SK-N-SH (cell line): ENCODE results near the gene SPAG9. TPM values are rescaled to one million over a fixed set of nuclear protein-coding genes. Genes with fewer than 3 reads are reported as not detected.
A peak's percentile ranks its signal among the peaks of the same experiment; 100 is the strongest.

ENCODE experiments used
- CTCF ChIA-PET: fragments of 300-600, 350-600 bp; formaldehyde crosslinking; extraction: SDS; loops from one replicate; lab custom pipeline; 2021; lab: Yijun Ruan, JAX
- POLR2A ChIA-PET: fragments of 350-600 bp; sonication (Branson Sonifier 250); formaldehyde crosslinking; extraction: SDS; loops from one replicate; lab custom pipeline; 2020; ENCODE audit warnings: antibody characterized with exemption, inconsistent platforms; lab: Yijun Ruan, JAX
- DNase-seq: peaks from one replicate; pipeline ENCODE4 v3.0.0; 2012
- H2AFZ ChIP-seq: fragments of 200-600 bp; sonication (generic); 2 replicates; pipeline ENCODE4 v1.8.1; 2016; ENCODE audit warnings: antibody characterized with exemption, mild to moderate bottlenecking, low read depth
- H3F3A ChIP-seq: fragments of 200-600 bp; sonication (generic); replicated peaks from 2 replicates; pipeline ENCODE3; 2016; ENCODE audit warnings: antibody characterized with exemption, mild to moderate bottlenecking; ENCODE audit not compliant: insufficient read depth
- H3K27ac ChIP-seq, 2 experiments: fragments of 200-500 bp in 1 of 2; fragments of 200-600 bp in 1 of 2; sonication (Bioruptor generic) in 1 of 2; sonication (generic), shearing (Covaris generic) in 1 of 2; 2 replicates each; pipeline versions ENCODE4 v1.5.1 to v1.6.1; 2014 to 2016; ENCODE audit warnings: low read depth in 2 of 2, inconsistent platforms in 1 of 2, low read length in 1 of 2, mild to moderate bottlenecking in 1 of 2, mixed read lengths in 1 of 2
- H3K27me3 ChIP-seq: fragments of 200-600 bp; sonication (generic), shearing (Covaris generic); 2 replicates; pipeline ENCODE4 v1.6.1; 2016; ENCODE audit warnings: mixed run types; ENCODE audit not compliant: insufficient read depth
- H3K36me3 ChIP-seq, 2 experiments: fragments of 200-500 bp in 1 of 2; fragments of 200-600 bp in 1 of 2; sonication (Bioruptor generic) in 1 of 2; sonication (generic) in 1 of 2; replicated peaks in 1 of 2; 2 replicates each; pipeline versions ENCODE3 to v1.5.1; 2014 to 2016; ENCODE audit warnings: low read length in 1 of 2, mild to moderate bottlenecking in 1 of 2; ENCODE audit not compliant: insufficient read depth in 2 of 2, control insufficient read depth in 1 of 2
- H3K4me1 ChIP-seq, 2 experiments: fragments of 200-500 bp in 1 of 2; fragments of 200-600 bp in 1 of 2; sonication (Bioruptor generic) in 1 of 2; sonication (generic), shearing (Covaris generic) in 1 of 2; 2 replicates each; pipeline versions ENCODE4 v1.5.1 to v1.6.1; 2014 to 2016; ENCODE audit warnings: low read depth in 1 of 2, low read length in 1 of 2, mixed run types in 1 of 2; ENCODE audit not compliant: insufficient read depth in 2 of 2, control insufficient read depth in 1 of 2
- H3K4me2 ChIP-seq: fragments of 200-600 bp; sonication (generic), shearing (Covaris generic); 2 replicates; pipeline ENCODE4 v1.6.1; 2017; ENCODE audit warnings: mixed run types
- H3K4me3 ChIP-seq, 2 experiments: fragments of 200-500 bp in 1 of 2; fragments of 200-600 bp in 1 of 2; sonication (Bioruptor generic) in 1 of 2; sonication (generic), shearing (Covaris generic) in 1 of 2; 2 replicates each; pipeline versions ENCODE4 v1.5.1 to v1.8.1; 2014 to 2016; ENCODE audit warnings: low read depth in 2 of 2, inconsistent platforms in 1 of 2, low read length in 1 of 2, mild to moderate bottlenecking in 1 of 2, mixed read lengths in 1 of 2, moderate library complexity in 1 of 2
- H3K79me2 ChIP-seq: fragments of 200-600 bp; sonication (generic); 2 replicates; pipeline ENCODE4 v1.8.1; 2017; ENCODE audit warnings: mild to moderate bottlenecking; ENCODE audit not compliant: insufficient read depth
- H3K9ac ChIP-seq: fragments of 200-600 bp; sonication (generic); 2 replicates; pipeline ENCODE4 v1.6.1; 2017; ENCODE audit warnings: mixed run types
- H3K9me2 ChIP-seq: fragments of 200-600 bp; sonication (generic); 2 replicates; pipeline ENCODE4 v1.6.1; 2017; ENCODE audit warnings: mixed run types
- H3K9me3 ChIP-seq: fragments of 200-600 bp; sonication (generic); 2 replicates; pipeline ENCODE4 v1.6.1; 2017; ENCODE audit warnings: mixed run types, mild to moderate bottlenecking, moderate library complexity
- H4K20me1 ChIP-seq: fragments of 200-600 bp; sonication (generic); 2 replicates; pipeline ENCODE4 v1.6.1; 2017; ENCODE audit warnings: mild to moderate bottlenecking, mixed run types; ENCODE audit not compliant: insufficient read depth
- CHD2 ChIP-seq: fragments of 150-350 bp; IDR thresholded peaks from 2 replicates; pipeline ENCODE4 v1.6.1; 2018; ENCODE audit warnings: low read length; ENCODE audit not compliant: partially characterized antibody
- EP300 ChIP-seq, 2 experiments: IDR thresholded peaks; 2 replicates each; pipeline versions ENCODE4 v1.4.0 to v1.6.1; 2012; ENCODE audit warnings: borderline replicate concordance in 1 of 2, low read depth in 1 of 2, low read length in 1 of 2
- FOSL2 ChIP-seq: IDR thresholded peaks from 2 replicates; pipeline ENCODE4 v1.4.0; 2012; ENCODE audit warnings: low read depth, mild to moderate bottlenecking, moderate library complexity, borderline replicate concordance
- FOXM1 ChIP-seq: IDR thresholded peaks from 2 replicates; pipeline ENCODE4 v1.4.0; 2012; ENCODE audit warnings: low read depth, mild to moderate bottlenecking
- GABPA ChIP-seq: IDR thresholded peaks from 2 replicates; pipeline ENCODE4 v1.4.0; 2012; ENCODE audit warnings: low read depth, mild to moderate bottlenecking
- JUND ChIP-seq: IDR thresholded peaks from 2 replicates; pipeline ENCODE4 v1.4.0; 2012
- MAX ChIP-seq: IDR thresholded peaks from 2 replicates; pipeline ENCODE4 v1.4.0; 2012; ENCODE audit warnings: low read depth
- MEF2A ChIP-seq: IDR thresholded peaks from 2 replicates; pipeline ENCODE4 v1.4.0; 2012; ENCODE audit warnings: low read depth, borderline replicate concordance
- NRF1 ChIP-seq: IDR thresholded peaks from 2 replicates; pipeline ENCODE4 v1.6.1; 2012; ENCODE audit warnings: low read depth, mild to moderate bottlenecking, low read length
- PBX3 ChIP-seq: IDR thresholded peaks from 2 replicates; pipeline ENCODE4; 2012
- POLR2AphosphoS5 ChIP-seq: IDR thresholded peaks from 2 replicates; pipeline ENCODE4 v1.6.1; 2012; ENCODE audit warnings: low read depth, low read length
- RAD21 ChIP-seq: IDR thresholded peaks from 2 replicates; pipeline ENCODE4 v1.6.1; 2012; ENCODE audit warnings: mild to moderate bottlenecking, low read length
- RCOR1 ChIP-seq: fragments of 150-350 bp; IDR thresholded peaks from 2 replicates; pipeline ENCODE4 v1.6.1; 2017; ENCODE audit warnings: antibody characterized with exemption, low read length
- REST ChIP-seq: IDR thresholded peaks from 2 replicates; pipeline ENCODE4 v1.6.1; 2012; ENCODE audit warnings: mild to moderate bottlenecking, low read depth, low read length, moderate library complexity
- RFX5 ChIP-seq: IDR thresholded peaks from 2 replicates; pipeline ENCODE4 v1.6.1; 2012; ENCODE audit warnings: mild to moderate bottlenecking, improper control_type of control experiment, low read length
- RXRA ChIP-seq: IDR thresholded peaks from 2 replicates; pipeline ENCODE4 v1.4.0; 2012; ENCODE audit warnings: low read depth, mild to moderate bottlenecking, borderline replicate concordance
- TEAD4 ChIP-seq: IDR thresholded peaks from 2 replicates; pipeline ENCODE4 v1.4.0; 2012; ENCODE audit warnings: mild to moderate bottlenecking, borderline replicate concordance; ENCODE audit not compliant: insufficient read depth
- USF1 ChIP-seq: IDR thresholded peaks from 2 replicates; pipeline ENCODE4 v1.4.0; 2012; ENCODE audit warnings: low read depth, borderline replicate concordance
- WGBS: methylation state at CpG from one replicate; pipeline ENCODE4 v1.1.6; 2017; ENCODE audit warnings: low lambda C conversion rate; 5-methylcytosine and 5-hydroxymethylcytosine counted together
- polyA plus RNA-seq, 3 experiments: library from polyadenylated mRNA; depleted of rRNA; stranded (reverse); fragments of >200 nt; gene quantifications; 2 replicates each; pipeline ENCODE4 v1.2.3, GENCODE V29; 2012

Gene SPAG9
- polyA plus RNA-seq, 1 of the 3 experiments (the other 2 are of a cell fraction): 32.1 TPM

- TF ChIP-seq REST: no peak
- no peak for TF ChIP-seq RFX5
Measured at GRCh38 chr17:51149163-51149562, 28.5 kb upstream of the SPAG9 start (continued).

- H3K27me3 ChIP-seq: no peaks in the 10 kb centered on the region
- no peaks in the 10 kb centered on the region for H3K9me2 ChIP-seq
- POLR2A ChIA-PET: no interaction called here
- H3K36me3 ChIP-seq: no peaks in the 10 kb centered on the region
- H3K79me2 ChIP-seq: no peaks in the 10 kb centered on the region
- peaks cover 5% of the 10 kb centered on the region for H3F3A ChIP-seq
- H4K20me1 ChIP-seq: no peaks in the 10 kb centered on the region
- no peak overlapping the region for H3K4me3 ChIP-seq
- H3K9ac ChIP-seq: no peak overlapping the region
- TF ChIP-seq FOSL2: no peak
- TF ChIP-seq EP300 (IDR thresholded peaks at IDR 0.05; ENCODE audit: borderline replicate concordance in 1 of 2, low read depth in 1 of 2, low read length in 1 of 2): no peak
- TF ChIP-seq CHD2: no peak
- no peak for TF ChIP-seq RXRA
- no peak for TF ChIP-seq RCOR1
- no peak for TF ChIP-seq GABPA
- TF ChIP-seq FOXM1: no peak
- TF ChIP-seq POLR2AphosphoS5: no peak
- TF ChIP-seq RFX5: no peak
- no peak for TF ChIP-seq RAD21
- no peak for TF ChIP-seq NRF1
- no peak for TF ChIP-seq PBX3
- no peak for TF ChIP-seq MAX
- TF ChIP-seq MEF2A: no peak
- TF ChIP-seq USF1: no peak
- TF ChIP-seq JUND: no peak
- TF ChIP-seq TEAD4: no peak
- TF ChIP-seq, all 33 proteins: peak for 0
- H3K4me2 ChIP-seq: no peak overlapping the region
- H3K9me3 ChIP-seq: no peaks in the 10 kb centered on the region
- no peak overlapping the region for H3K27ac ChIP-seq
- 74% methylated on average over 4 of the region's 4 CpGs for WGBS
- peaks cover 0 to 4% of the 10 kb centered on the region in 2 experiments; a peak in 3 of 4 replicates for H3K4me1 ChIP-seq
- DNase-seq: no peak
- peak overlapping the region; percentile 64; the same call in 1 of the 2 replicates for H2AFZ ChIP-seq
- CTCF ChIA-PET: interaction anchor here (0.7 to 1.7 kb wide), 4 partner anchors 69 to 305 kb away, joined by 3 to 5 read pairs (median 3); no protein-coding TSS in a partner anchor
Measured at GRCh38 chr17:51147650-51148049, 27.0 kb upstream of the SPAG9 start.
